ENCODE measurements around the gene TBX19.

The TBX19 gene

GRCh38 chr1:168281603-168282325 is 1.1 kb downstream of the TBX19 start:
- DNase-seq, result no peak

GRCh38 chr1:168285521-168285790 is 4.8 kb downstream of the TBX19 start:
- DNase-seq, result no peak

- DNase-seq, result no peak
These were observed 5.6 kb downstream of the TBX19 start for GRCh38 chr1:168285971-168286927.

- peak; percentile 73 for DNase-seq
These were observed 6.6 kb downstream of the TBX19 start for GRCh38 chr1:168287237-168287664.

- peak; percentile 45 for DNase-seq
These were observed 7.8 kb downstream of the TBX19 start for GRCh38 chr1:168288311-168289052.

GRCh38 chr1:168291222-168291837 is 10.7 kb downstream of the TBX19 start:
- no peak for DNase-seq

GRCh38 chr1:168293356-168293755 is 12.7 kb downstream of the TBX19 start:
- DNase-seq, result no peak

- no peak for DNase-seq
These were observed 14.9 kb downstream of the TBX19 start for GRCh38 chr1:168295411-168296114.

GRCh38 chr1:168297019-168297730 is 16.5 kb downstream of the TBX19 start:
- DNase-seq, result no peak

GRCh38 chr1:168298446-168298845 is 17.8 kb downstream of the TBX19 start:
- no peak for DNase-seq

GRCh38 chr1:168300626-168301025 is 19.9 kb downstream of the TBX19 start:
- no peak for DNase-seq

GRCh38 chr1:168301664-168302320 is 21.1 kb downstream of the TBX19 start:
- peak; percentile 91 for DNase-seq

- DNase-seq, result no peak
These were observed 23.3 kb downstream of the TBX19 start for GRCh38 chr1:168303716-168304540.

GRCh38 chr1:168304865-168305264 is 24.2 kb downstream of the TBX19 start:
- no peak for DNase-seq

- no peak for DNase-seq
These were observed 32.3 kb downstream of the TBX19 start for GRCh38 chr1:168312718-168313604.

- DNase-seq, result no peak
These were observed 35.5 kb downstream of the TBX19 start for GRCh38 chr1:168316142-168316541.

- DNase-seq, result no peak
These were observed 36.6 kb downstream of the TBX19 start for GRCh38 chr1:168317309-168317708.

GRCh38 chr1:168319691-168320090 is 39.0 kb downstream of the TBX19 start:
- peak; percentile 37 for DNase-seq

GRCh38 chr1:168320149-168320548 is 39.5 kb downstream of the TBX19 start:
- no peak for DNase-seq

Data from fibroblast of skin of back (primary cell).